Coronary artery (tissue), 2 donors: ENCODE data around the gene BICC1.

ENCODE experiments used
- DNase-seq: peaks from one replicate; pipeline ENCODE4 v3.0.0-alpha.2; 2017; ENCODE audit warnings: low spot score
- H3K27ac ChIP-seq, 2 donors: fragments of 200-600 bp; sonication (generic); one replicate each; pipeline ENCODE4 v1.5.1; 2016 to 2019
- H3K4me3 ChIP-seq: fragments of 200-600 bp; sonication (generic); 2 replicates; pipeline ENCODE4 v1.5.1; 2016; ENCODE audit warnings: mild to moderate bottlenecking, moderate library complexity
- CTCF ChIP-seq: fragments of 200-600 bp; sonication (generic); IDR thresholded peaks from one replicate; pipeline ENCODE4 v1.5.1; 2019; ENCODE audit warnings: antibody characterized with exemption

BICC1 gene

GRCh38 chr10:58647376-58648112, 134.9 kb downstream of the BICC1 start:
- Histone ChIP-seq H3K27ac (no peak overlapping the region), H3K4me3 (no peak overlapping the region)
- no peak for DNase-seq
- TF ChIP-seq CTCF = no peak

GRCh38 chr10:58648131-58648530, 135.5 kb downstream of the BICC1 start:
- no peak for TF ChIP-seq CTCF
- Histone ChIP-seq H3K27ac (no peak overlapping the region), H3K4me3 (no peak overlapping the region)
- no peak for DNase-seq

- Histone ChIP-seq H3K27ac (peak overlapping the region in 1 of 2 donors; percentile 19), H3K4me3 (no peak overlapping the region)
- no peak for DNase-seq
- TF ChIP-seq CTCF = no peak
These were observed 138.4 kb downstream of the BICC1 start for GRCh38 chr10:58651040-58651439.

GRCh38 chr10:58651742-58652141, 139.1 kb downstream of the BICC1 start:
- DNase-seq = no peak
- H3K27ac ChIP-seq = no peak overlapping the region
- H3K4me3 ChIP-seq = no peak overlapping the region
- no peak for TF ChIP-seq CTCF

GRCh38 chr10:58653139-58653538, 140.5 kb downstream of the BICC1 start:
- peak overlapping the region in 1 of 2 donors; percentile 7 for H3K27ac ChIP-seq
- DNase-seq = no peak
- no peak for TF ChIP-seq CTCF
- H3K4me3 ChIP-seq = no peak overlapping the region

- no peak for TF ChIP-seq CTCF
- DNase-seq = no peak
- Histone ChIP-seq H3K27ac (no peak overlapping the region), H3K4me3 (no peak overlapping the region)
These were observed 148.0 kb downstream of the BICC1 start for GRCh38 chr10:58660575-58661255.

GRCh38 chr10:58661336-58661735, 148.7 kb downstream of the BICC1 start:
- H3K4me3 ChIP-seq = no peak overlapping the region
- H3K27ac ChIP-seq = no peak overlapping the region
- no peak for TF ChIP-seq CTCF
- DNase-seq = no peak
